Kasumi-1 (cell line): ENCODE measurements around the gene GJB5.
"Not testable (repeated sequence)": the region's sequence is repeated elsewhere in the genome, so short reads cannot be mapped to it uniquely, and the experiment has no call there.

Experiments used
- DNase-seq, 2 experiments: peaks; one replicate each; lab custom pipeline; 2025; lab: John Stamatoyannopoulos, UW

The GJB5 gene

DNA sequence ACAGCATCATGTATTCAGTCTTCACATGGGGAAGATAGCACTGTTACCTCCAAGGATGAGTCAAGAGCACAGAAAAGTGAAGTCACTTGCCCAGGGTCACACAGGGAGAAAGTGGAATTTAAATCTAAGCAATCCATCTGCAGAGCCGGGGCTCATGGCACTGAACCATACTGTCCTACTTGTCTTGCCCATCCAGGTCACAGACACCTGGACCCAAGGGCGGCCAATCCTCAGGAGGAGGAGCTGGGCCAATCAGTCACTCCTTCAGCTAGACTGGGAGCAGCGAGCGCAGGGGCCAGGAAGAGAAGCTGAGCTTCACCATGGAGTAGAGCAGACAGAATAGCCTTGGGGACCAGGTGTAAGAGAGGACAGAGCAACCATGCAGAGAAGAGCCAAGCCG, 9.2 kb upstream of the GJB5 start:
- DNase-seq: no peak

DNA sequence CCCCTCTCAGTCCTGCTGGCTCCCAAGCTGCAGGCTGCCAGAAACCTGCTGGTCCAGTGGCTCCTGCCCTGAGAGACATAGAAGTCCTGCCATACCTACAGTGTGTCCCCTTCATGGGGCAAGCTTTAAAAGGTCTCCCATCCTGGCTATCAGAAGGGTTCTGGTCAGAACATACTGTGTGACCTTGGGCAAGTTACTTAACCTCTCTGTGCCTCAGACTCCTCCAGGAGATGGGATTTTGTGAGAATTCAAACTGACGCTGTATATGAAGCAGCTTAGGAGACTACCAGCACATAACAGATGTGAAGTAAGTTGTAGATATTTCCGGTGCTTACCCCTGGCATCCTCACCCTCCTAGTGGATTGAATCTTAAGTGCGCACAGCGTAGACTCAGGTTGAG, 8.7 kb upstream of the GJB5 start:
- DNase-seq: no peak

DNA sequence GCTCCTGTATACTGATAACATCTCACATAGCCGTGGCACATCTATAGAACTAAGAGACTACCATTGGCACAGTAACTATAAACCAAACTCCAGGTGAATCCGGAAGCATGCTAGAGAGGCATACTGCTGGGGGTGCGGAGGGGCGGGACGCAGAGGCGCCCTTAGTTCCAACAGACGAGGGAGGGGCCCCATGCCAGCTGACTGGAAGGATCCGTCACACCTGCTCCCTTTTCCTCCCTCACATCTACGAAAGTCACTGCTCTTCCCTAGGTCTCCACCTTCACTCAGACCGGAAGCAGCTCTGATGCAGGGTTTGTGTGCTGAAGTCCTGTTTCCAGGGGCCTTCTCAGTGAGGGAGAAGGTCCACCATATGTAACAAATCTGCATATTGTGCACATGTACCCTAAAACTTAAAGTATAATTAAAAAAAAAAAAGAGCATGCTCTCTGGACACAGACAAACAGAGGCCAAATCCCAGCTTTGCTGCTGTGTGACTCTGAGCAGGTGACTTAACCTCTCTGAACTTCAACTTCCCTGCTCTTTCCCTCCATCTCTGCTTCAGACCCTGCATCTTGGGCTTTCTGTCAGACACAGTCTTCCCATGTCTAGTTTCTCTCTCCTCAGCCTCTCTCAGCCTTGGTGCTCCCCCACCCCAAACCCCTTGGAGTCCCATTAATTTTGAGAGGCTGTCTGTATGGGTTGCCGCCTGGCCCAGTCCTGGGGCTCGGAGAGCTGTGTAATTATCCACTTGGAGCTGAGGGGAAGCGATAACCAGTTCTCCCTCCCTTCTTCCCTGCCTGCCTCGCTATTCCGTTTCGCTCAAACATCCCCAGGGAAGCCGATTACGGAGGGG, 7.8 kb upstream of the GJB5 start:
- DNase-seq: no peak

DNA sequence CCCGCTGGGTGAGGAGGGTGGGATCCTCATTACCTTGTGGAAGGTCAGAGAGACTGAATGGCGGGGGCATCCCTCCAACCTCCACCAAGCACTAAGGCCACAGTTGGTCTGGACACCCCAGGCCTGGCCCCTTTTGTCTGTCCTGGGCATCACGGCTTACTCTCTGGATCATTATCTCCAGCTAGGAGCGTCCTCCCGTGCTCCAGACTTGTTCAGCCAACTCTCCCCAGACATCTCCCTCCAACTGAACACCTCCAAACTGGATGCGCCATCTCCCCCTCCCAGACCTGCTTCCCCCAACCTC, 7.3 kb upstream of the GJB5 start:
- DNase-seq: no peak

DNA sequence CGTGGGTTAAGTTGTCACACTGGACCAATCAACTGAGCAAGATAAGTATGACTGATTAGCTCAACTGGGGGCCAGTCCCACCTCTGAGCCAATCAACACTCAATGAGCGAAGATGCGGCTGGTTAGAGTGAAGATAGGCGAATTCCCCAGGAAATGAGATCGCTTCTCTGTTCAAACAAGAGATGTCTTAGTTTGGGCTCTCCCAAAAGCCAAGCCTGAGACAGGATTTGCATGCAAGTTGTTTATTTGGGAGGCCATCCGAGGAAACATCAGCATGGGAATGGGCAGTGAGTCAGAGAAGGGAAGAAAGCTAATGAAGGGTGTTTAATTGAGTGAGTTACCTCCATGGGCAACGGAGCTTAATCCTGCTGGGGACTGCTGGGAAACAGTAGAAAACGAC, 4.9 kb upstream of the GJB5 start:
- no peak for DNase-seq

DNA sequence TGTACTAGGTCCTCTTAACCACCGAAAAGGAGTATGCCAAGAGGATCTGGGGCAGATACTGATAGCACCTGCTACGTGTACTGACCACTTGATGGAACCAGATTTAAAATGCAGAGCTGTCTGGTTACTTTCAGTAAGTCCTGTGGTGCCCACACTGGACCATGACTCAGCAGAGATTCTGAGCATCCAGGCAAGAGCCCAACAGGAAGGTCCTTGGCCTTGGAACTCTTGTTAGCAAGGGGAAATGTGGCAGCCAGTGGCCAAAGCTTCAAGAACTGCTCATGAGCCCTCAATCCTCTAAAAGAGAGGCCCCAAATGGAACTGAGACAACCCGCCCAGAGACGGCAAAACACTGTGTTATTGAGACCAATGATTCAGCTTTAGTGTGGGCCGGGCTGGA, 4.2 kb upstream of the GJB5 start:
- no peak for DNase-seq

DNA sequence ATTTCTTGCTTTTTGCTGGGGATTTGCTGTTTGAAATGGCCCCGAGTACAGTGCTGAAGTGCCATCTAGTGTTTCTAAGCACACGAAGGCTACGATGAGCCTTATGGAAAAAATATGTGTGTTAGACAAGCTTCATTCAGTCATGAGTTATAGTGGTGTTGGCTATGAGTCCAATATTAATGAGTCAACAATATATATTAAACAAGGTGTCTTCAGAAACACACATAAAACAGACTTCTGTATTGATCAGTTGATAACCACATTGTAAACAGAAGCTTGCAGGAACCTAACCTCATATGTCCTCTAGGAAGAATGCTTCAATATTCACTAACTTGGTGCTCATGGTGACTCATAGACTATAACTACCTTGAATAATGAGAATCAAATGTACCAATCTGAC, 1.7 kb upstream of the GJB5 start:
- DNase-seq: no peak

DNA sequence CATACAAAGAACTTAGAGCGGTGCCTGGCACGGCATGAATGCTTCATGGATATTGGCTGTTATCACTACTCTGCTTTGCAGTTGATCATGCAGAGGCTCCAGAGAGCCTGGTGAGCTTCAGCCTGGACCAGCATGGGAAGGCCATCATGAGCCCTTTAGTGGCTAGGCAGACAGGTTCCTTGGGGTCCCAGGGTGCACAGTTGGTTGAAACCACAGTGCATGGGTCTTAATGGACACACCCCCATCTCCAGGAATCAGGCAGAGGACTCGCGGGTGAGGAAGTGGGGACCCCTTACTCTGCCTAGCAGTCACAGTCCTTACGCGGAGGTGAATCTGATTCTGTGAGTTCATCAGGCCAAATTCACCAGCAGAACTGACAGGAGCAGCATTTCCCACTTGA, 1.1 kb downstream of the GJB5 start:
- no peak for DNase-seq

DNA sequence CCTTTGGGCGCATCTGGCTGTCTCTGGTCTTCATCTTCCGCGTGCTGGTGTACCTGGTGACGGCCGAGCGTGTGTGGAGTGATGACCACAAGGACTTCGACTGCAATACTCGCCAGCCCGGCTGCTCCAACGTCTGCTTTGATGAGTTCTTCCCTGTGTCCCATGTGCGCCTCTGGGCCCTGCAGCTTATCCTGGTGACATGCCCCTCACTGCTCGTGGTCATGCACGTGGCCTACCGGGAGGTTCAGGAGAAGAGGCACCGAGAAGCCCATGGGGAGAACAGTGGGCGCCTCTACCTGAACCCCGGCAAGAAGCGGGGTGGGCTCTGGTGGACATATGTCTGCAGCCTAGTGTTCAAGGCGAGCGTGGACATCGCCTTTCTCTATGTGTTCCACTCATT, 2.5 kb downstream of the GJB5 start:
- DNase-seq: no peak

DNA sequence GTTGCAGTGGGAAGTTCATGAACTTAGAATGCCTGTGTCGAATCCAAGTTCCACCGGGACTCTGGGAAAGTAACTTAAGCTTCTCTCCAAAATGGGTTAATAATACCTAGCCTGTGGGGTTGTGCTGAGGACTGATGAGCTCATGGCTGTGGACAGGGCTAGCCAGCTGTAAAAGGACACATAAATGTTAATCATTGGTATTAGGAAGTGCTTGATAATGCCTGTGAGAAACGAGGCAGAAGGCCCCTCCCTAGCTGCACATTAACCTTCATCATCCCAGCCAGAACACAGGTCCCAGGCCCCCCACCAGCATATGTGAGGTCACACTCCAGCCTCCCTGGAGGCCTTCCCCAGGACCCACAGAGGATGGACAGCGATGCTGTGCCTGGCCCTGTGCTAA, 3.9 kb downstream of the GJB5 start:
- DNase-seq: no peak

DNA sequence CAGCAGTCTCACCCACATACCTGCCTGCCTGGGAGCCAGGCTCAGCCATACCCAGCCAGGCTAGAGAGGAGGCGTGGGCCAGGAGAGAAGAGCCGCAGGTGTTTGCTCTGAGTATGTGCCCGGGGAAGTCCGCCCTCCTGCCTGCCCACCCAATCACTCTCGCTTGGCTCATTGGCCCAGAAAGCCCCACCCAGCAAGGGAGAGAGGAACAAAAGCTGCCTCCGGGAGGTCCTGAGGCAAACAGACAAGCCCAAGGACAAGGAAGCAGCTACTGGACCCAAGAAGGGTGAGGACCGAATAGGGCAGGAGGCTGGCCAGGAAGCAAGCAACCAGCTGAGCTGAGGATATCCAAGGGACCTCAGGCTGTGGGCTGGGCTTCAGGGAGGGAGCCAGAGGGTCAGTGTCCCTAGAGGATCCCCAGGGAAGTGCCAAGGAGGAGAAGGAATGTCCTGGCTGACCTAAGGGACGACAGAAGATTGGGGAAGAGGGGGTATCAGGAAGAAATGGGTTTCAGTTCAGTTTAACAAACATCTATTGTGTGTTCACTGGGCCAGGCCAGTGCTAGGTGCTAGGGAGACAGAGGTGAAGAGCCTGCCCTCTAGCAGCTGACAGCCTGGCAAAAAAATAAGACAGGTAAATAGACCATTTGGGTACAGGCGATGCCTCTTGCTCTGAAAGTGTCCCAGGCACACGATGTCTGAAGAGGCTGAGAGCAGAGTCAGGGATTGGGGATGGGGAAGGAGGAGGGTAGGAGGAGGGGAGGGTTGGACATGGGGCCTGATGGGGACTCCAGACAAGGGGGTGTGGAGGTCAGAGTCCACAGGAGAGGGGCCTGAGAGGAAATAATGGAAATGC, 4.9 kb downstream of the GJB5 start, which contains the start of gene GJB4:
Gene GJB4, plus strand, starts transcription at position 238 of the 855 bp plus-strand sequence. CDS start 1,515 bp downstream, outside the sequence.
- DNase-seq: no peak

DNA sequence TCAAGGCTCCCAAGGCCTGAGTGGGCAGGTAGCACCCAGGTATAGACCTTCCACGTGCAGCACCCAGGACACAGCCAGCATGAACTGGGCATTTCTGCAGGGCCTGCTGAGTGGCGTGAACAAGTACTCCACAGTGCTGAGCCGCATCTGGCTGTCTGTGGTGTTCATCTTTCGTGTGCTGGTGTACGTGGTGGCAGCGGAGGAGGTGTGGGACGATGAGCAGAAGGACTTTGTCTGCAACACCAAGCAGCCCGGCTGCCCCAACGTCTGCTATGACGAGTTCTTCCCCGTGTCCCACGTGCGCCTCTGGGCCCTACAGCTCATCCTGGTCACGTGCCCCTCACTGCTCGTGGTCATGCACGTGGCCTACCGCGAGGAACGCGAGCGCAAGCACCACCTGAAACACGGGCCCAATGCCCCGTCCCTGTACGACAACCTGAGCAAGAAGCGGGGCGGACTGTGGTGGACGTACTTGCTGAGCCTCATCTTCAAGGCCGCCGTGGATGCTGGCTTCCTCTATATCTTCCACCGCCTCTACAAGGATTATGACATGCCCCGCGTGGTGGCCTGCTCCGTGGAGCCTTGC, 6.4 kb downstream of the GJB5 start:
- no peak for DNase-seq

DNA sequence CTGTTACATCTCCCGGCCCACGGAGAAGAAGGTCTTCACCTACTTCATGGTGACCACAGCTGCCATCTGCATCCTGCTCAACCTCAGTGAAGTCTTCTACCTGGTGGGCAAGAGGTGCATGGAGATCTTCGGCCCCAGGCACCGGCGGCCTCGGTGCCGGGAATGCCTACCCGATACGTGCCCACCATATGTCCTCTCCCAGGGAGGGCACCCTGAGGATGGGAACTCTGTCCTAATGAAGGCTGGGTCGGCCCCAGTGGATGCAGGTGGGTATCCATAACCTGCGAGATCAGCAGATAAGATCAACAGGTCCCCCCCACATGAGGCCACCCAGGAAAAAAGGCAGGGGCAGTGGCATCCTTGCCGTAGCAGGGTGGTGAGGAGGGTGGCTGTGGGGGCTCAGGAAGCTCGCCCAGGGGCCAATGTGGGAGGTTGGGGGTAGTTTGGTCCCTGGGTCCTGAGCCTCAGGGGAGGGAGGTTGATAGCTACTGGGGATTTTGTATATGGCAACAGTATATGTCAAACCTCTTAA, 7.0 kb downstream of the GJB5 start:
- no peak for DNase-seq

DNA sequence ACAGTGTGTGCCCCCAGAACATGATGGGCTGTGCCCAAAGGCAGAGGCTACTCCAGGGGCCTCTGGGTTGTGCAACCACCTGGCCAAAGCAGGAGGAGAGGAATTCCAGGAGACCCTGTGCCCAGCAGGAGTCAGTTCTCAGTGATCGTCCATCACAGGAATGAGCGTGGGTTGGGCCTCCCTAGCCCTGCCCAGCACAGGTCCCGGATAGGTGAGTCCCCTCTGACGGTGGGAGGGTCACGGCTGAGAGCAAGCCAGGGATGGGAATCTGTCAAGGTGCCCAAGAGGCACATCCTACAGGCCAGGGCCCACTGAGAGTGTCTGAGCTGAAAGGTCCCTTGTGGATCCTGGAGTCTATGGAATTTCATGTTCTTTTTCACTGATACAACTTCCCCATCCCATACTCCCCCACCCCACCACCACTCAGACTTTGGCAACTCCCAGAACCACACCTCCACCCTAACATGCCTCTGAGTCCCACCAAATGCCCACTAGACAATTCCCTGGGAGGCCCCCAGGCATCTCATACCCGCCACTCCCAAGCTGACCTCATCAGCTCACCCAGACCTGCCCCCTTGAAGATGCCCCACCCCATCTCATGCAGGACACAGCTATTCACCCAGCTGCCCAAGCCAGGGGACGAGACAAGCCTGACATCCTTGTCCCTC, 7.8 kb downstream of the GJB5 start:
- no peak for DNase-seq

DNA sequence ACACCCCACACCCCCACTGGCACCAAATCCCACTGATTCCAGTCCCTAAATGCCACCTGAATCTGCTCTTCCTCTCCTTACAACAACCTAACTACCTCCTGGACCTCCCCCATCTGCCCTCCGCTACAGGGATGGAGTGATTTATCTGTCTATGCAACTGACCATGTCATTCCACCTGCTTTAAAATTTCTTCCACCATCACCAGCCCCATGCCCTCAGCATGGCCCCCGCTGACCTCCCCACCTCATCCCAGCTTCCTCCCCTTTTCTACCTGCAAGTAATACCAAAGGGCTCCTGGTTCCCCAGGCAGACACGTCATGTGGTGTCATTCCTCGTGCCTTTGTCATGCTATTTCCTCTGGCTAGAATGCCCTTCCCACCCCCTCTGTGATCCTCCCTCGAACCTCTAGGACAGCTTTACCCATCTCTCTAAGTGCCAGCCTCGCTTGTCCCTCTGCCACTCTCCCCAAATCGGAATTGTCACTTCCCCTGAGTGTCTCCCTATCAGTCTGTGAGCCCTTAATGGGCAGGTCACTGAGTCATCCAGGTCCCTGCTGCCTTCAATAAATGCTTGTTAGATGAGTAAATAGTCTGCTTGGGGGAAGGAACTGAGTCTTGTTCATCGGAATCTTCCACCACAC, 8.4 kb downstream of the GJB5 start:
- DNase-seq: no peak

DNA sequence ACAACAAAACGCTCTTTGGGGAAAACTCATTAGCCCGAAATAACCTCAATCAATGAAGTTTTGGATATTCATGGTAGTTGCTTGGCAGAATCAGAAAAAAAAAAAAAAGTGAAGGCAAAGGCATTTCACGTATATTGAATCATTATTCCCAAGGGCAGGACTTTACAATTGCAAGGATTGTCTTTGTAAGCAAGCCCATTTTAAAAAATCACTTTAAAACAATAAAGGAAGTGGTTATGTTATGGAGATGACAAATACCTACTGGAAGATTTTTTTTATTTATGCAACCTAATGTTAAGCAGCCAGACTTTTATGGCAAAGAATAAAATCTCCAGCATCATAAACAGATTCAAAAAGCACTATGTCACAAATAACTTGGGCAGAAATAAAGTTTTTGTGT, 14.0 kb downstream of the GJB5 start:
- no peak for DNase-seq

DNA sequence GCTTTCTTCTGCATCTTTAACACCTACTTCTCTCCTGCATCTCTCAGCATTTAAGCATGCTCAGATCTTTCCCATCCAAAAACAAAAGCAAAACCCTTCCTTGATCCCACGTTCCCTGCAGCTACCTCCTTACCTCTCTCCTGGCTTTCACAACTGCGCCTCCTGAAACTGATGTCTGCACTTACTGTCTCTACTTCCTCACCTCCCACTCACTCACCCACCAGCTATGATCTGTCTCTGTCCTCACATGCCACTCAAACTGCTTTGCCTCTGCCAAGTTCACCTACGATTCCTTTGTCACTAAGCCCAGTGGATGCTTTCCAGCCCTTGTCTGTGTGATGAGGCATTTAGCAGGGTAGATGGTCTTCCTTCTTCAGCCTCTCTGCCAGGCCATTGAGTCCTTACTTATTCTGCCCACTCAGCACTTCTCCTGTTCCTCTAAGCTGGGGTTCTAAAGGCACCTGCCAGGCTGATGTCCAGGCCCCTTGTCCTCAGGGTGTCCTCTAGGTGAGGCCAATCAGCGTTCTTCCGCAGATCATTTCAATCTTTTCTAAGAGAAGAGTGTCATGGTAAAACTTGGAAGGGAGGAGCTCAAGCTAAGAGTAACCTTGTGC, 16.2 kb downstream of the GJB5 start:
- no peak for DNase-seq

DNA sequence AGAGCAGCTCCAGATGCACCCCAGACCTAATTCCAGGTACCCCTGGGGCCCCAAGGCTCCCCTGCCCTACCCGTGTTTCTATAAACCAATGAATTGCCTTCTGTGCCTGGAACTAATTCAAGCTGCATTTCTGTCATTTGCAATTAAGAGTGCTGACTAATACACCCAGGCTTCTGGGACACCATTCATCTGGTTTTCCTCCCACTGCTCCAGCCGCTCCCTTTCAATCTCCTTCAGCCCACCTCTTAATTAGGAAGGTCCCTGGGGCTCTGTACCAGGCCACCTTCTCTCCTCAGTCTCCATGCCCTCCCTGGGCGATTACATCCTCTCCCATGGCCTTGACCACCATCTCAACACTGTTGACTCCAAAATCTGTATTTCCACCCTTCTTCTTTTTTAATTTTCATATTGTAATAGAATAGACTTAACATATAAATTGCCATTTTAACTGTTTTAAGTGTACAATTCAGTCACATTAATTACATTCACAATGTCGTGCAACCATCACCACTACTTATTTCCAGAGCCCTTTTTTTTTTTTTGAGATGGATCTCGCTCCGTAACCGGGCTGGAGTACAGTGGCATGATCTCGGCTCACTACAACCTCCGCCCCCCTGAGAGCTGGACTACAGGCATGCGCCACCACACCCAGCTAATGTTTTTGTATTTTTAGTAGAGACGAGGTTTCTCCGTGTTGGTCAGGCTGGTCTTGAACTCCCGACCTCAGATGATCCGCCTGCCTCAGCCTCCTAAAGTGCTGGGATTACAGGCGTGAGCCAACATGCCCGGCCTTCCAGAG, 16.9 kb downstream of the GJB5 start:
- DNase-seq: no peak

DNA sequence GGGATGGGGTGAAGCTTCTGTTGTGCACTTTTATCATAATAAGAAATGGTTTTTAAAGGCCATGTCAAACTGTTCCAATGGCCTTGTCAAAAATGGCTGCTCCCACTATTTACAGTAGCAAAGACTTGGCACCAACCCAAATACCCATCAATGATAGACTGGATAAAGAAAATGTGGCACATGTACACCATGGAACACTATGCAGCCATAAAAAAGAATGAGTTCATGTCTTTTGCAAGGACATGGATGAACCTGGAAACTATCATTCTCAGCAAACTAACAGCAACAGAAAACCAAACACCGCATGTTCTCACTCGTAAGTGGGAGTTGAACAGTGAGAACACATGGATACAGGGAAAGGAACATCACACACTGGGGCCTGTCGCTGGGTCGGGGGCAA, 18.3 kb downstream of the GJB5 start:
- not testable (repeated sequence) for DNase-seq

DNA sequence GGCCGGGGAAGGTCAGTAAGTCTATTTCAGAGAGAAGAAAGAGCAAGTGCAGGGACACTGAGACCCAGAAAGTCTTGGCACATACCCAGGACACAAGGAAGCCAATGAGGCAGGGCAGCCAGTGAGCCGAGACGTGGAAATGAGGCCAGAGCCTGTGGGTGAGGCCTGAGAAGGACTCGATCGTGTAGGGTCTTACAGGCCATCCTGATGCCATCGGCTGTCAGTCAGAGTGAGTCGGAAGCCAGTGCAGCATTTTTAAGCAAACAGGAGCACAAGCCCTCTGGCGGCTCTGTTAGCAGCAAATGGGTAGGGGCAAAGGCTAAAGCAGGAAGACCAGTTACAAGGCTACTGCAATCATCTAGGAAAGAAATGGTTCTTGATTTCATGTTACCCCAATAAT, 20.1 kb downstream of the GJB5 start:
- no peak for DNase-seq
